HepG2 (cell line): ENCODE measurements around the gene SLC24A4. TPM values are rescaled to one million over a fixed set of nuclear protein-coding genes. Genes with fewer than 3 reads are reported as not detected.
A peak's percentile ranks its signal among the peaks of the same experiment; 100 is the strongest.

ENCODE experiments used
- CEBPB ChIP-seq: IDR thresholded peaks from 2 replicates; pipeline ENCODE4 v1.6.1; 2011; ENCODE audit warnings: low read depth, low read length, improper control_type of control experiment, borderline replicate concordance
- CHD2 ChIP-seq: IDR thresholded peaks from 2 replicates; pipeline ENCODE4 v1.6.1; 2011; ENCODE audit warnings: low read depth, low read length, improper control_type of control experiment
- ERF ChIP-seq: IDR thresholded peaks from 2 replicates; pipeline ENCODE4 v1.6.1; 2018; ENCODE audit warnings: missing biosample characterization, missing genetic modification reagents
- FOXJ3 ChIP-seq: sonication (generic); formaldehyde crosslinking; IDR thresholded peaks from 2 replicates; pipeline ENCODE4 v1.4.0; 2020; ENCODE audit warnings: missing genetic modification reagents, mild to moderate bottlenecking, borderline replicate concordance
- FOXK1 ChIP-seq: sonication (generic); formaldehyde crosslinking; IDR thresholded peaks from 2 replicates; pipeline ENCODE4 v1.4.0; 2020; ENCODE audit warnings: low read depth, missing genetic modification reagents, borderline replicate concordance
- HNF4A ChIP-seq: sonication (generic); formaldehyde crosslinking; IDR thresholded peaks from 2 replicates; pipeline ENCODE4 v1.4.0; 2020; ENCODE audit warnings: missing genetic modification reagents
- HNF4G ChIP-seq, 2 experiments: sonication (generic) in 1 of 2; formaldehyde crosslinking in 1 of 2; IDR thresholded peaks; 2 replicates each; pipeline versions ENCODE4 v1.4.0 to v1.6.1; 2011 to 2020; ENCODE audit warnings: borderline replicate concordance in 2 of 2, low read depth in 2 of 2, mild to moderate bottlenecking in 2 of 2, low read length in 1 of 2, missing genetic modification reagents in 1 of 2, moderate library complexity in 1 of 2
- JARID2 ChIP-seq: sonication (generic); formaldehyde crosslinking; IDR thresholded peaks from 2 replicates; pipeline ENCODE4 v1.8.1; 2023; ENCODE audit warnings: missing genetic modification reagents, inconsistent platforms; ENCODE audit not compliant: insufficient replicate concordance
- KAT8 ChIP-seq: IDR thresholded peaks from 2 replicates; pipeline ENCODE4 v1.6.1; 2016; ENCODE audit warnings: missing genetic modification reagents, missing compliant biosample characterization
- MYNN ChIP-seq: sonication (generic); formaldehyde crosslinking; IDR thresholded peaks from 2 replicates; pipeline ENCODE4 v1.4.0; 2020; ENCODE audit warnings: mild to moderate bottlenecking, low read depth, missing genetic modification reagents
- RCOR2 ChIP-seq: IDR thresholded peaks from 2 replicates; pipeline ENCODE4 v1.6.1; 2016; ENCODE audit warnings: missing biosample characterization, missing genetic modification reagents
- RXRB ChIP-seq: IDR thresholded peaks from 2 replicates; pipeline ENCODE4 v1.6.1; 2016; ENCODE audit warnings: borderline replicate concordance, missing genetic modification reagents, missing compliant biosample characterization
- SP1 ChIP-seq, 2 experiments: fragments of 450-650 bp in 1 of 2; sonication (generic) in 1 of 2; formaldehyde crosslinking in 1 of 2; IDR thresholded peaks; 2 replicates each; pipeline versions ENCODE4 v1.4.0 to v1.6.1; 2016 to 2020; ENCODE audit warnings: missing genetic modification reagents in 1 of 2
- TBX2 ChIP-seq: sonication (generic); formaldehyde crosslinking; IDR thresholded peaks from 2 replicates; pipeline ENCODE4 v1.5.0; 2020; ENCODE audit warnings: missing genetic modification reagents, mild to moderate bottlenecking, borderline replicate concordance
- TOE1 ChIP-seq: sonication (generic); formaldehyde crosslinking; IDR thresholded peaks from 2 replicates; pipeline ENCODE4 v1.4.0; 2020; ENCODE audit warnings: mild to moderate bottlenecking, missing genetic modification reagents
- ZGPAT ChIP-seq: IDR thresholded peaks from 2 replicates; pipeline ENCODE4 v1.6.1; 2016; ENCODE audit warnings: mild to moderate bottlenecking
- ZNF282 ChIP-seq: fragments of 450-650 bp; IDR thresholded peaks from 2 replicates; pipeline ENCODE4 v1.6.1; 2018; ENCODE audit not compliant: partially characterized antibody
- ZNF337 ChIP-seq: sonication (generic); formaldehyde crosslinking; IDR thresholded peaks from 2 replicates; pipeline ENCODE4 v1.5.1; 2020; ENCODE audit warnings: missing genetic modification reagents, low read depth, mild to moderate bottlenecking, borderline replicate concordance
- ZNF510 ChIP-seq: sonication (generic); formaldehyde crosslinking; IDR thresholded peaks from 2 replicates; pipeline ENCODE4 v1.4.0; 2020; ENCODE audit warnings: low read depth, mild to moderate bottlenecking, missing genetic modification reagents
- ZNF773 ChIP-seq: sonication (generic); formaldehyde crosslinking; IDR thresholded peaks from 2 replicates; pipeline ENCODE4 v1.4.0; 2020; ENCODE audit warnings: missing genetic modification reagents, borderline replicate concordance
- ZNF792 ChIP-seq: IDR thresholded peaks from 2 replicates; pipeline ENCODE4 v1.6.1; 2016
- polyA plus RNA-seq, 8 experiments: library from polyadenylated mRNA; depleted of rRNA in 3 of 8; stranded (reverse) in 7 of 8; unstranded in 1 of 8; fragments of >200 nt; fragmentation: Illumina TruSeq in 4 of 8; extraction: Trizol in 4 of 8; gene quantifications; 2 replicates each; pipeline versions ENCODE4 v1.2.1 to v1.2.3, GENCODE V29; 2011 to 2016; ENCODE audit warnings: low read depth in 4 of 8, missing spikeins in 1 of 8, mixed read lengths in 1 of 8; ENCODE audit not compliant: insufficient read depth in 1 of 8
- total RNA-seq, 5 experiments: library from RNA; depleted of rRNA; stranded (reverse); fragments of >200 nt; fragmentation: Illumina TruSeq; extraction: Trizol; gene quantifications; 2 replicates each; pipeline ENCODE4 v1.2.3, GENCODE V29; 2016; ENCODE audit warnings: low read depth in 1 of 5
- TF ChIP-seq, protein P1 (sequence below): sonication (generic); formaldehyde crosslinking; conservative IDR thresholded peaks from 2 replicates; pipeline ENCODE4 v1.8.0; 2022; ENCODE audit warnings: low read depth, missing genetic modification reagents

Gene SLC24A4
- total and polyA plus RNA-seq, 2 of the 13 experiments (the other 11 are each of a cell fraction or from before 2014, with no cell fraction given) = not detected

DNA sequence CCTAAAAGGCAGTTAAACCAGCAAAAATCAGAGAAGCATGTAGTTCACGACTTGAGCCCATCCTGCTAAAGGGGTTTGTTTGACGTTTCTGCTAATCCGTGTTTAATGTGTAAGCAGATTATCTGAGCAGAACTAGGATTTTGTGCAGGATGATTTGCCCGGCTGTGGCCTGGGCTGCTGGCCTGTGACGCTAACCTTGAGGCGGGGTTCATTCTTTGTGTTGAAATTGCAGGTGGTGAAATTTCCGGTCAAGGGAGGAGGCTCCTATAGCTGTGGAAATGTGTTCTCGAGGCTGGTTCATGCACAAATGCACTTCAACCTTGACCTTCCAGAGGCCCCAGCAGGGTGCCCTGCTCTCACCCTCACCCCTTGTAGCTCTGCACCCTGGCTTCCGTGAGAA, 63.7 kb downstream of the SLC24A4 start (continued):
- TF ChIP-seq FOXK1 (CRISPR knock-in tag) (peak; percentile 70; the same call in 1 of the 2 replicates), CHD2 (no peak), RCOR2 (CRISPR knock-in tag) (no peak), TBX2 (peak; percentile 70; the same call in 1 of the 2 replicates), HNF4G (IDR thresholded peaks at IDR 0.05; ENCODE audit: borderline replicate concordance, low read depth, low read length) (peak; percentile 15; the same call in 1 of the 2 replicates), HNF4G (CRISPR knock-in tag; IDR thresholded peaks at IDR 0.05; ENCODE audit: borderline replicate concordance, low read depth) (no peak), ZGPAT (CRISPR knock-in tag) (0 out of 2 replicates have a peak, but pooled peaks have one; percentile 59), ZNF282 (no peak), ZNF337 (no peak), CEBPB (peak; percentile 80), JARID2 (CRISPR knock-in tag) (no peak), ZNF510 (CRISPR knock-in tag) (no peak), ERF (CRISPR knock-in tag) (peak; percentile 43; the same call in 1 of the 2 replicates), TOE1 (no peak), HNF4A (peak; percentile 74), ZNF792 (CRISPR knock-in tag) (no peak), ZNF773 (CRISPR knock-in tag) (no peak), SP1 (IDR thresholded peaks at IDR 0.05) (no peak), SP1 (CRISPR knock-in tag; IDR thresholded peaks at IDR 0.05) (no peak), FOXJ3 (peak; percentile 40; the same call in 1 of the 2 replicates), KAT8 (CRISPR knock-in tag) (peak; percentile 46; the same call in 1 of the 2 replicates), MYNN (no peak), RXRB (CRISPR knock-in tag) (peak; percentile 91)
- TF ChIP-seq, protein P1, sequence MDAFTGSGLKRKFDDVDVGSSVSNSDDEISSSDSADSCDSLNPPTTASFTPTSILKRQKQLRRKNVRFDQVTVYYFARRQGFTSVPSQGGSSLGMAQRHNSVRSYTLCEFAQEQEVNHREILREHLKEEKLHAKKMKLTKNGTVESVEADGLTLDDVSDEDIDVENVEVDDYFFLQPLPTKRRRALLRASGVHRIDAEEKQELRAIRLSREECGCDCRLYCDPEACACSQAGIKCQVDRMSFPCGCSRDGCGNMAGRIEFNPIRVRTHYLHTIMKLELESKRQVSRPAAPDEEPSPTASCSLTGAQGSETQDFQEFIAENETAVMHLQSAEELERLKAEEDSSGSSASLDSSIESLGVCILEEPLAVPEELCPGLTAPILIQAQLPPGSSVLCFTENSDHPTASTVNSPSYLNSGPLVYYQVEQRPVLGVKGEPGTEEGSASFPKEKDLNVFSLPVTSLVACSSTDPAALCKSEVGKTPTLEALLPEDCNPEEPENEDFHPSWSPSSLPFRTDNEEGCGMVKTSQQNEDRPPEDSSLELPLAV (CRISPR knock-in tag) = no peak
